PC-3 (cell line): ENCODE data around the gene LMAN2L. TPM values are rescaled to one million over a fixed set of nuclear protein-coding genes. Genes with fewer than 3 reads are reported as not detected.

Experiments
- ATAC-seq: fragments of 200-7000 bp; cut with Tn5 transposase; 2 replicates; pipeline ENCODE4 v1.9.1; 2020; ENCODE audit warnings: mild to moderate bottlenecking, moderate library complexity
- BruUV-seq: library from RNA; stranded (reverse); fragments of 400-500 nt; replicated peaks from 2 replicates; lab custom pipeline; 2021; lab: Mats Ljungman, UMichigan
- CTCF ChIA-PET: fragments of 300-600 bp; sonication (Branson Sonifier 250); formaldehyde crosslinking; loops from one replicate; lab custom pipeline; 2022; ENCODE audit warnings: antibody characterized with exemption; lab: Charles Lee
- POLR2A ChIA-PET: fragments of 300-600 bp; sonication (Branson Sonifier 250); formaldehyde crosslinking; loops from one replicate; lab custom pipeline; 2022; ENCODE audit warnings: antibody characterized with exemption; ENCODE audit not compliant: unreplicated experiment; lab: Charles Lee
- DNase-seq: peaks from one replicate; pipeline ENCODE4 v3.0.0-alpha.2; 2015
- H2AFZ ChIP-seq: fragments of 300-600 bp; sonication (generic); 2 replicates; pipeline ENCODE4 v1.6.0; 2016; ENCODE audit warnings: antibody characterized with exemption, low read length
- H3F3A ChIP-seq: fragments of 300-600 bp; sonication (generic); one replicate; pipeline ENCODE4 v1.6.0; 2017; ENCODE audit warnings: antibody characterized with exemption, low read length, control low read depth, mild to moderate bottlenecking; ENCODE audit not compliant: unreplicated experiment
- H3K27ac ChIP-seq: fragments of 300-600 bp; sonication (generic); 2 replicates; pipeline ENCODE4 v1.5.1; 2016; ENCODE audit warnings: mild to moderate bottlenecking, low read length
- H3K27me3 ChIP-seq: fragments of 300-600 bp; sonication (generic); 2 replicates; pipeline ENCODE4 v1.6.1; 2016; ENCODE audit warnings: low read length, mixed read lengths
- H3K36me3 ChIP-seq: fragments of 300-600 bp; sonication (generic); 2 replicates; pipeline ENCODE4 v1.6.1; 2016; ENCODE audit warnings: low read depth, mixed run types, low read length, mixed read lengths
- H3K4me1 ChIP-seq: fragments of 300-600 bp; sonication (generic); 2 replicates; pipeline ENCODE4 v1.5.1; 2016; ENCODE audit warnings: low read length; ENCODE audit not compliant: insufficient read depth
- H3K4me2 ChIP-seq: fragments of 300-600 bp; sonication (generic); 2 replicates; pipeline ENCODE4 v1.6.0; 2016; ENCODE audit warnings: low read length
- H3K4me3 ChIP-seq: fragments of 300-600 bp; sonication (generic); 2 replicates; pipeline ENCODE4 v1.5.1; 2016; ENCODE audit warnings: mild to moderate bottlenecking, low read length, mixed read lengths
- H3K79me2 ChIP-seq: fragments of 300-600 bp; sonication (generic); 2 replicates; pipeline ENCODE4 v1.6.1; 2017; ENCODE audit warnings: low read length, mixed read lengths
- H3K9ac ChIP-seq: fragments of 300-600 bp; sonication (generic); 2 replicates; pipeline ENCODE4 v1.6.0; 2016; ENCODE audit warnings: mild to moderate bottlenecking, low read length
- H3K9me2 ChIP-seq: fragments of 300-600 bp; sonication (generic); replicated peaks from 2 replicates; pipeline ENCODE4 v1.6.1; 2016; ENCODE audit warnings: mixed run types, low read length, mixed read lengths
- H3K9me3 ChIP-seq: fragments of 300-600 bp; sonication (generic); 2 replicates; pipeline ENCODE4 v1.6.1; 2016; ENCODE audit warnings: low read length, mixed read lengths
- H4K20me1 ChIP-seq: fragments of 300-600 bp; sonication (generic); 2 replicates; pipeline ENCODE4 v1.6.1; 2016; ENCODE audit warnings: low read length, mixed read lengths
- EZH2 ChIP-seq: fragments of 300-600 bp; sonication (generic); IDR thresholded peaks from one replicate; pipeline ENCODE4 v1.6.1; 2017; ENCODE audit warnings: antibody characterized with exemption, mild to moderate bottlenecking, low read length; ENCODE audit not compliant: unreplicated experiment
- EZH2phosphoT487 ChIP-seq: fragments of 300-600 bp; sonication (generic); IDR thresholded peaks from 2 replicates; pipeline ENCODE4 v1.6.1; 2018; ENCODE audit warnings: mild to moderate bottlenecking, antibody characterized with exemption, low read length, borderline replicate concordance
- intact Hi-C: fragments of 100-400 bp; cut with micrococcal nuclease; formaldehyde crosslinking; loops from 2 replicates; pipeline ENCODE4 v1.9.0; 2023
- total RNA-seq: library from RNA; depleted of rRNA; stranded (reverse); fragments of >200 nt; gene quantifications from 2 replicates; pipeline ENCODE4 v1.2.3, GENCODE V29; 2014
- TF ChIP-seq, protein P1 (sequence below): fragments of 300-600 bp; sonication (generic); conservative IDR thresholded peaks from 2 replicates; pipeline ENCODE4 v1.5.1; 2017; ENCODE audit warnings: antibody characterized with exemption, low read depth, mild to moderate bottlenecking, low read length

LMAN2L gene
- total RNA-seq, 1 experiment from 2014 or later, result 27.8 TPM

DNA sequence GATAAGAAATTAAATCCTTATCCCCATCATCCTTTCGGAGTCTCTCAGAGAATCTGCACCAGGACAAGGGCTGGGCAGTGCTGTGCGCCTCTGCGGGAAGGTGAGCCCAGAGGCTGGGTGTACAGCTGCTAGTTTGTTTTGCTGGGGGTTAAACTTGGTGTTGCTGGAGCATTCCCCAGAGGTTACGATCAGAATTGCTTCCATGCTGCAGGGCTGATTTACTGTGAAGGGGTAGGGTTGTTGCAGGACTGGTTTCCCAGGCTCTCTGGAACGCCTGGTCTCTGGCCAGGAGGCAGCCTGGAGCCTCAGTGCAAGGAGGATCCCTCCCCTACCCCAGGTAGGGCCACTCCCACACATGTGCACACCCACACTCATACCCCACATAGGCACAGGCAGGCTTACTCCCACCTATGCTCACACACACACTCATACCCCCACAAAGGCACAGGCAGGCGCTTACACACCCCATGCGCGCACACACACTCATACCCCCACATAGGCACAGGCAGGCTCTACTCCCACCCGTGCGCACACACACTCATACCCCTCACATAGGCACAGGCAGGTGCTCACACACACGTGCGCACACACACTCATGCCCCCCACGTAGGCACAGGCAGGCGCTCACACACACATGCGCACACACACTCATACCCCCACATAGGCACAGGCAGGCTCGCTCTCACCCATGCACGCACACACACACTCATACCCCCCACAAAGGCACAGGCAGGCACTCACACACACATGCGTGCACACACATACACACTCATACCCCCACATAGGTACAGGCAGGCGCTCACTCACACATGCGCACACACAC, 32.1 kb upstream of the LMAN2L start:
- no peaks in the 10 kb centered on the region for H3K9me2 ChIP-seq
- intact Hi-C loops, result no loop called here
- H3K4me1 ChIP-seq, result peaks cover 33% of the 10 kb centered on the region
- H2AFZ ChIP-seq, result no peak overlapping the region
- ChIA-PET POLR2A (no interaction called here), CTCF (no interaction called here)
- no peaks in the 10 kb centered on the region for H3K36me3 ChIP-seq
- peak overlapping the region; percentile 35 for H3K4me2 ChIP-seq
- H4K20me1 ChIP-seq, result no peaks in the 10 kb centered on the region
- H3K9ac ChIP-seq, result no peak overlapping the region
- 0 out of 2 replicates have a peak overlapping the region, but pooled peaks have one; percentile 23 for H3K27ac ChIP-seq
- peaks cover 32% of the 10 kb centered on the region for H3K79me2 ChIP-seq
- no peak overlapping the region for H3K4me3 ChIP-seq
- no peaks in the 10 kb centered on the region for H3K27me3 ChIP-seq
- ATAC-seq, result peak; percentile 71
- H3F3A ChIP-seq, result no peaks in the 10 kb centered on the region
- peak; percentile 91 for DNase-seq
- TF ChIP-seq EZH2phosphoT487, result no peak
- no peak for TF ChIP-seq EZH2
- TF ChIP-seq, protein P1, sequence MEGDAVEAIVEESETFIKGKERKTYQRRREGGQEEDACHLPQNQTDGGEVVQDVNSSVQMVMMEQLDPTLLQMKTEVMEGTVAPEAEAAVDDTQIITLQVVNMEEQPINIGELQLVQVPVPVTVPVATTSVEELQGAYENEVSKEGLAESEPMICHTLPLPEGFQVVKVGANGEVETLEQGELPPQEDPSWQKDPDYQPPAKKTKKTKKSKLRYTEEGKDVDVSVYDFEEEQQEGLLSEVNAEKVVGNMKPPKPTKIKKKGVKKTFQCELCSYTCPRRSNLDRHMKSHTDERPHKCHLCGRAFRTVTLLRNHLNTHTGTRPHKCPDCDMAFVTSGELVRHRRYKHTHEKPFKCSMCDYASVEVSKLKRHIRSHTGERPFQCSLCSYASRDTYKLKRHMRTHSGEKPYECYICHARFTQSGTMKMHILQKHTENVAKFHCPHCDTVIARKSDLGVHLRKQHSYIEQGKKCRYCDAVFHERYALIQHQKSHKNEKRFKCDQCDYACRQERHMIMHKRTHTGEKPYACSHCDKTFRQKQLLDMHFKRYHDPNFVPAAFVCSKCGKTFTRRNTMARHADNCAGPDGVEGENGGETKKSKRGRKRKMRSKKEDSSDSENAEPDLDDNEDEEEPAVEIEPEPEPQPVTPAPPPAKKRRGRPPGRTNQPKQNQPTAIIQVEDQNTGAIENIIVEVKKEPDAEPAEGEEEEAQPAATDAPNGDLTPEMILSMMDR, result peak; percentile 35
- no peaks in the 10 kb centered on the region for H3K9me3 ChIP-seq
- BruUV-seq, result no TSS peak

DNA sequence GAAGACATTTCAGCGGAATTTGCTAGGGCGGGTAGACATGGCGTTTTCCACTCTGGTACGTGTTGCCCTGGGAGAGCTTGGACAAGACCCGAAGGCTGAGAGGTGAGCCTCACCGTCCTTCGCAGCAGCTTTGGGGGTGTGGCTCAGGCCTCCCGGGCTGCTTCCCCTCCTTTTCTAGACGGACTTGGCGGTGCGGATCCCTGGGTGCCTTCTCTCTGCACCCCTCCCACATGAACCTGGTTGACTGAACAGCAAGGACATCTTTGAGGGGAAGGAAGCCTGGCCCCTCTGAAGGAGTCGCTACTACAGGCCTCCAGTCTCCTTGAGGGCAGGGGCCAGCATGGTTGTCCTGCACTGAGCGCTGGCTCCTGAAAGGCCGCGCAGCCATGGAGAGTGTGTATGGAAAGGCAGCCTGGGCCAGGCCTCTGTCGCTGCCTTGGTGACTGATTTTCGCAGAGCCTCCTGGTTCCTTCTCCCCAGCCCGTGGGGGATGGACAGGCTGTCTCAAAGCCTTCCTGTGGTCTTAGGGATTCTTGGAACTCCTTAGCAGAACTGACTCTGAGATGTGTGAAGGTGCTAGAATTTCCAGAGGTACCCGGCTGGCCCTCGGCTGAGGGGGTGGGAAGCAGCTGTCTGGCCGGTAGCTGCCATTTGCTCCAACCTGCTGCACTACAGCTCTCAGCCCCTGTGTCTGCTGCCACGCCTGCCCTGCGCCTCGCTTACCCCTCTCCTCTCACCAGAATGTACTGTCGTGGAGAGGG, 30.8 kb upstream of the LMAN2L start:
- intact Hi-C loops, result no loop called here

More for the DNA sequence above, 30.8 kb upstream of the LMAN2L start:
- H3K4me1 ChIP-seq, result peaks cover 35% of the 10 kb centered on the region
- no TSS peak for BruUV-seq
- H3K4me2 ChIP-seq, result no peak overlapping the region
- H3K4me3 ChIP-seq, result no peak overlapping the region
- no peak overlapping the region for H2AFZ ChIP-seq
- H3K79me2 ChIP-seq, result peaks cover 44% of the 10 kb centered on the region
- no peak overlapping the region for H3K27ac ChIP-seq
- H3K36me3 ChIP-seq, result no peaks in the 10 kb centered on the region
- H3K9me2 ChIP-seq, result no peaks in the 10 kb centered on the region
- no peaks in the 10 kb centered on the region for H3K27me3 ChIP-seq
- no peaks in the 10 kb centered on the region for H3K9me3 ChIP-seq
- H3F3A ChIP-seq, result no peaks in the 10 kb centered on the region
- POLR2A ChIA-PET, result no interaction called here
- DNase-seq (no peak), ATAC-seq (no peak)
- no peak overlapping the region for H3K9ac ChIP-seq
- CTCF ChIA-PET, result no interaction called here
- H4K20me1 ChIP-seq, result no peaks in the 10 kb centered on the region
- TF ChIP-seq, protein P1, result no peak
- TF ChIP-seq EZH2, result no peak
- no peak for TF ChIP-seq EZH2phosphoT487
